Measurements from ENCODE around the gene PARN. TPM values are rescaled to one million over a fixed set of nuclear protein-coding genes. Genes with fewer than 3 reads are reported as not detected.
"Not testable (repeated sequence)": the region's sequence is repeated elsewhere in the genome, so short reads cannot be mapped to it uniquely, and the experiment has no call there.

PARN gene
- total RNA-seq, 1 donor from 2014 or later = 25.2 TPM

DNA sequence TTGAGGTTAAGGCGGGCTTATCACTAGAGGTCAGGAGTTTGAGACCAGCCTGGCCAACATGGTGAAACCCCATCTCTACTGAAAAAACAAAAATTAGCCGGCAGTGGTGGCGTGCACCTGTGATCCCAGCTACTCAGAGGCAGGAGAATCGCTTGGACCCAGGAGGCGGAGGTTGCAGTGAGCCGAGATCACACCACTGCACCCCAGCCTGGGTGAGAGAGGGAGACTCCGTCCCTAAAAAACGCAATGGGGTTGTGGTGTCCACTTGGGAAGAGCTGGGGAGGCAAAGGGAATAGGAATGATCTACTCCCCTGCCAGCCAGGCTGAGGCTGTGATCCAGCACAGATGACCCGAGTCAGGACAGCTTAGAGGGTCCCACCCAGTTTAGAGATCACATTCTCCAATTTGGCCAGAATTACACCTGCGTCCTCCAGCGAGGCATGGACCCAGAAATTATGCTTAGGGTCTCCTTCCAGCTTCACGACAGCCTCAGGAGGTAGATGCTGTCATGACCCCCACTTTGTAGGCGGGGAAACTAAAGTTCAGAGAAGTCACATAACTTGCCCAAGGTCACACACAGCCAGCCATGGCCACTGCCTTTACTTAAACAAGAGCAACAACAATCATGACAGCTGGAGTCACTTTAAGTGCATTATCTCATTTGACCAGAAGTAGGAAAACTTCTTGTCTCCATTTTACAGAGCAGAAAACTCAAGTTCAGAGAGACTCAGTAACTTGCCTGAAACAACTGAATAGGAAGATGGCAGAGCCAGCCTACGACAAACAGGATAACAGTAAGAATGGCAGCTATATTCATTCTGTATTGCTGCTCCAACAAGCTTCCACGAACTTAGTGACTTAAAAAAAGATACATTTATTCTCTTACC is 227.7 kb downstream of the PARN start:
- H3K4me1 Mint-ChIP-seq (ENCODE audit: unreplicated experiment); DNase-seq (ENCODE audit: low spot score); H3K9me3 Mint-ChIP-seq (ENCODE audit: unreplicated experiment); H3K36me3 Mint-ChIP-seq (ENCODE audit: low read depth, unreplicated experiment); H3K27ac Mint-ChIP-seq (ENCODE audit: unreplicated experiment); H3K27me3 Mint-ChIP-seq (ENCODE audit: unreplicated experiment); H3K4me3 Mint-ChIP-seq (ENCODE audit: unreplicated experiment): not testable (repeated sequence)

DNA sequence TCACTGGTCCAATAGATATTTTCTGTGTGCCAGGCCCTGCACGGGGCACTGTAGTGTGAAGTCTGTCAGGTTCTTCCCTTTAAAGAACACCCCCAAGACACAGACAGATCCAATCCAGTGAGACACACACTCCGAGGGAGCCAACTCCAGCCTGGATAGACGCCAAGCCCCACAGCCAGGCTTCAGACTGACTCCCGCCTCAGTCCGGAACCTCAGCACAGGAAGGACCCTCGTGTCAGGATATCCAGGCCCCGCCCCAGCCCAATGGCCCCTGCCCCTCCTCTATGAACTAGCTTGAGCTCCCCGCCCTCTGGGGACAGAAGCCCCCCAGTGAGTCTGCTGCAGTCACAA is 228.4 kb downstream of the PARN start:
- H3K36me3 Mint-ChIP-seq (ENCODE audit: low read depth, unreplicated experiment); H3K4me1 Mint-ChIP-seq (ENCODE audit: unreplicated experiment); H3K27me3 Mint-ChIP-seq (ENCODE audit: unreplicated experiment); H3K9me3 Mint-ChIP-seq (ENCODE audit: unreplicated experiment); DNase-seq (ENCODE audit: low spot score); H3K4me3 Mint-ChIP-seq (ENCODE audit: unreplicated experiment); H3K27ac Mint-ChIP-seq (ENCODE audit: unreplicated experiment): not testable (repeated sequence)

DNA sequence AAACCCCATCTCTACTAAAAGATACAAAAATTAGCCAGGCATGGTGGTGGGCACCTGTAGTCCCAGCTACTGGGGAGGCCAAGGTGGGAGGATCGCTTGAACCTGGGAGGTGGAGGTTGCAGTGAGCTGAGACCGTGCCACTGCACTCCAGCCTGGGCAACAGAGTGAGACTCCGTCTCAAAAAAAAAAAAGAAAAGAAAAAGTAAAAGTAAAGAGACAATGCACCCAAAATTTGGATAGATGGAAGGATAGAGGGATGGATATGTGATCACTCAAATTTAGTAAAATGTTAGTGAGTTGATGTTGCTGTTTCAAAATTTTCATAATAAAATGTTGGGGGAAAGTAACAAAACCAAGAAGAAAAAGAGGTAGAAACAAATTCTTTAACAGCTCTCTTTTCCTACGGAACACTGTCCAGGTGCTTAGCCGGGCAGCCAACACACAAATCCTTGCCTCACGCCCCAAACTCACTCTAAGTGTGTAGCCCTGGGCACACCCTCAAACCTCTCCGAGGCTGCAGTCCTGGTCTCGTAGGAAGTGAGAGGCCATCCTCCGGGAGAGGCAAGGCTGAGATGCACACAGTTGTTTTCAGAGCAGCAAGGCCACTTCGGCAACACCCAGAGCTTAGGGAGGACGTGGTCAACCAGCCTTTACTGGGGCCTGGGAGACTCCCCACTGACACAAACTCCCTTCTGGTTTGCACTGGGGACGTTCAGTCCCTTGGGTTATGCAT is 228.9 kb downstream of the PARN start:
- not testable (repeated sequence) for H3K9me3 Mint-ChIP-seq (ENCODE audit: unreplicated experiment); H3K4me3 Mint-ChIP-seq (ENCODE audit: unreplicated experiment); H3K27ac Mint-ChIP-seq (ENCODE audit: unreplicated experiment); H3K27me3 Mint-ChIP-seq (ENCODE audit: unreplicated experiment); H3K4me1 Mint-ChIP-seq (ENCODE audit: unreplicated experiment); H3K36me3 Mint-ChIP-seq (ENCODE audit: low read depth, unreplicated experiment); DNase-seq (ENCODE audit: low spot score)

DNA sequence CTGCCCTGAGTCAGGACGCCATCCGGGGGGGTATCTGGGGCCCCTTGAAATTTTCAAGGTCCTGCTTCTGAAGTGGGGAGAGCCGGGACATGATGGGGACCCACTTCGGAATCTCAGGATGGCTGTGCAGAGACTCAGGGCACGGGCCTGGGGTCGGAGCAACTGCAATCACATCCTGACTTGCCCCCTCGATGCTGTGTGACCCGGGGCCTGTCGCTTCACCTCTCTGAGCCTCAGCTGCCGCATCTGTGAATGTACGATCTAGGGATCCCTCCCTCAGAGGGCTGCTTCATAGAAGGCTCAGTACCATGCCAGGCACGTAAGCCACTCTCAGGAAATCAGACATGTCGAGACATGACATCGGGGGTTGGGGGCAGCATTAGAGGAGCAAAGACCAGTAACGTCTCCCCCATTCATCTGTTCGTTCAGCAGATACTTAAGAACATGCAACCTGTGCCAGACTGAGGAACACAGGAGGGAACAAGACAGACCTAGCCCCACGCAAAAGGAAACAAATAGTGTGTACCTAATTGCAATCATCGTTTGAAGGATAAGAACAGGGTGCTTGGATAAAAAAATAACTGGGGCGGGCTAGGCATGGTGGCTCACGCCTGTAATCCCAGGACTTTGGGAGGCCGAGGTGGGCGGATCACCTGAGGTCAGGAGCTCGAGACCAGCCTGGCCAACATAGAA is 229.6 kb downstream of the PARN start:
- TF ChIP-seq, protein P1, sequence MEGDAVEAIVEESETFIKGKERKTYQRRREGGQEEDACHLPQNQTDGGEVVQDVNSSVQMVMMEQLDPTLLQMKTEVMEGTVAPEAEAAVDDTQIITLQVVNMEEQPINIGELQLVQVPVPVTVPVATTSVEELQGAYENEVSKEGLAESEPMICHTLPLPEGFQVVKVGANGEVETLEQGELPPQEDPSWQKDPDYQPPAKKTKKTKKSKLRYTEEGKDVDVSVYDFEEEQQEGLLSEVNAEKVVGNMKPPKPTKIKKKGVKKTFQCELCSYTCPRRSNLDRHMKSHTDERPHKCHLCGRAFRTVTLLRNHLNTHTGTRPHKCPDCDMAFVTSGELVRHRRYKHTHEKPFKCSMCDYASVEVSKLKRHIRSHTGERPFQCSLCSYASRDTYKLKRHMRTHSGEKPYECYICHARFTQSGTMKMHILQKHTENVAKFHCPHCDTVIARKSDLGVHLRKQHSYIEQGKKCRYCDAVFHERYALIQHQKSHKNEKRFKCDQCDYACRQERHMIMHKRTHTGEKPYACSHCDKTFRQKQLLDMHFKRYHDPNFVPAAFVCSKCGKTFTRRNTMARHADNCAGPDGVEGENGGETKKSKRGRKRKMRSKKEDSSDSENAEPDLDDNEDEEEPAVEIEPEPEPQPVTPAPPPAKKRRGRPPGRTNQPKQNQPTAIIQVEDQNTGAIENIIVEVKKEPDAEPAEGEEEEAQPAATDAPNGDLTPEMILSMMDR (IDR thresholded peaks at IDR 0.05; ENCODE audit: unreplicated experiment) = no peak
- DNase-seq (ENCODE audit: low spot score) = no peak
- Mint-ChIP-seq H3K36me3 (ENCODE audit: low read depth, unreplicated experiment) (no peaks in the 10 kb centered on the region), H3K27ac (ENCODE audit: unreplicated experiment) (no peak overlapping the region), H3K9me3 (ENCODE audit: unreplicated experiment) (no peaks in the 10 kb centered on the region), H3K4me3 (ENCODE audit: unreplicated experiment) (no peak overlapping the region), H3K4me1 (ENCODE audit: unreplicated experiment) (peaks cover 3% of the 10 kb centered on the region), H3K27me3 (ENCODE audit: unreplicated experiment) (peaks cover 6% of the 10 kb centered on the region)

DNA sequence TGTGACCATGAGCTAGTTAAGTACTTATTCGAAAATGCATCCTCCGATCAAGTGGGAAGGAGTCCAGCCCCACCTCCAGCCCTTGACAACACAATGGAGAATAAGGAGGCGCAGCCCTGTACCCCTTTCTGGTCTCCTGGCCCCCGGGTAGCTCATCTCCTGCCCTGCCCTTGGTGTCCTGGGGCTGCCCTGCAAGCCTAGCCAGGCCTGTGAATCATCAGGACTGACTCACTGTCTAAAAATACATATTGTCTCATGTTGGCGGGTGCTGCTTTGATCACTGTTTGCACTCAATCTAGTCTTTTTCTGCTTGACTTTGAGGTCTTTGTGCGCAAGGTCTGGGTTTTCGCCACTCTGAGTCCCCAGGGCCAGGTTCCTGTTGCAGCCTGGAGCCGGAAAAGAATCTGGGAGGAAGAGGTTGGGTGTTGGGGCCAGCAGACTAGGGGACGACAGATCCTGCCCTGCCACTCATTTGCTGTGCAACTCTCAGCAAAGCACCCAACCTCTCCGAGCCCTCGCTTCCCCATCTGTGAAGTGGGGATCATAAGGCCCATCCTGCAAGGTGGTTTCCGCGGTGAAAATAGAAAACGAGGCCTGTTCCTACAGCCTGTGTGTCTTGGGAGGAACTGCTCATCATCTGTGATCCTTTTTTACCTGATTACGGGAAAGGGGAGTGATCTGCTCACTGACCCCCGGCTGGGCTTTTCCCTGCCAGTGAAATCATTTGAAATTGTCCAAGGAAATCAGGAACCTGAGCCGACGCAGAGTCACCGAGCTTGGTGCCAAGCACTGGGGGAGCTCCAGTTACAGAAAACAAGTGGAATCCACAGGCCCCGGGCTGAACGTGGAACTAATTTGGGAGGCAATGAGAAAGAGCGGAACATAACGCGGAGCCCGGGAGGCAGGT is 230.4 kb downstream of the PARN start:
- DNase-seq (ENCODE audit: low spot score) = no peak
- H3K27ac Mint-ChIP-seq (ENCODE audit: unreplicated experiment) = no peak overlapping the region
- H3K9me3 Mint-ChIP-seq (ENCODE audit: unreplicated experiment) = no peaks in the 10 kb centered on the region
- TF ChIP-seq, protein P1 (IDR thresholded peaks at IDR 0.05; ENCODE audit: unreplicated experiment) = no peak
- H3K36me3 Mint-ChIP-seq (ENCODE audit: low read depth, unreplicated experiment) = no peaks in the 10 kb centered on the region
- H3K27me3 Mint-ChIP-seq (ENCODE audit: unreplicated experiment) = peaks cover 6% of the 10 kb centered on the region
- peaks cover 3% of the 10 kb centered on the region for H3K4me1 Mint-ChIP-seq (ENCODE audit: unreplicated experiment)
- H3K4me3 Mint-ChIP-seq (ENCODE audit: unreplicated experiment) = no peak overlapping the region

Data from endothelial cell (in vitro differentiated cells).